ENCODE measurements around the gene SNAI1.
A peak's percentile ranks its signal among the peaks of the same experiment; 100 is the strongest.

Gene SNAI1

GRCh38 chr20:49979030-49979832 is 3.5 kb upstream of the SNAI1 start:
- no peak overlapping the region for H3K4me3 ChIP-seq (ENCODE audit: low read depth in 1 of 2, low read length in 2 of 2)
- peak; percentile 73 for DNase-seq

GRCh38 chr20:49980140-49981008 is 2.4 kb upstream of the SNAI1 start:
- Histone ChIP-seq H2AFZ (ENCODE audit: low read depth, low read length) (no peak overlapping the region), H3K9ac (ENCODE audit: low read depth, low read length) (no peak overlapping the region), H4K20me1 (ENCODE audit: insufficient read depth, low read length) (peaks cover 33% of the 10 kb centered on the region), H3K4me2 (ENCODE audit: insufficient read depth, low read length) (no peak overlapping the region), H3K4me3 (ENCODE audit: low read depth in 1 of 2, low read length in 2 of 2) (no peak overlapping the region), H3K9me3 (ENCODE audit: insufficient read depth, low read length, severe bottlenecking) (no peaks in the 10 kb centered on the region), H3K27ac (ENCODE audit: low read length) (no peak overlapping the region), H3K4me1 (ENCODE audit: insufficient read depth, low read length) (peaks cover 26% of the 10 kb centered on the region), H3K27me3 (ENCODE audit: insufficient read depth, low read length, poor library complexity) (peaks cover 26% of the 10 kb centered on the region), H3K36me3 (ENCODE audit: insufficient read depth, low read length) (no peaks in the 10 kb centered on the region), H3K79me2 (ENCODE audit: insufficient read depth, low read length) (no peaks in the 10 kb centered on the region)
- TF ChIP-seq CTCF (IDR thresholded peaks at IDR 0.05; ENCODE audit: borderline replicate concordance, extremely low read depth, low read length, poor library complexity, severe bottlenecking) = no peak
- no peak for TF ChIP-seq EZH2 (IDR thresholded peaks at IDR 0.05; ENCODE audit: borderline replicate concordance, low read depth, low read length, severe bottlenecking)
- DNase-seq (no peak), ATAC-seq (ENCODE audit: insufficient read depth, low read depth) (no peak)

More at GRCh38 chr20:49979030-49979832, 3.5 kb upstream of the SNAI1 start:
- ATAC-seq (ENCODE audit: insufficient read depth, low read depth) = peak; percentile 70
- H4K20me1 ChIP-seq (ENCODE audit: insufficient read depth, low read length) = peaks cover 33% of the 10 kb centered on the region
- peak overlapping the region; percentile 53; the same call in 1 of the 2 replicates for H2AFZ ChIP-seq (ENCODE audit: low read depth, low read length)
- H3K4me2 ChIP-seq (ENCODE audit: insufficient read depth, low read length) = peak overlapping the region; percentile 45; the same call in 1 of the 2 replicates
- no peak overlapping the region for H3K27ac ChIP-seq (ENCODE audit: low read length)
- peak; percentile 100 for TF ChIP-seq CTCF (IDR thresholded peaks at IDR 0.05; ENCODE audit: borderline replicate concordance, extremely low read depth, low read length, poor library complexity, severe bottlenecking)
- no peak for TF ChIP-seq EZH2 (IDR thresholded peaks at IDR 0.05; ENCODE audit: borderline replicate concordance, low read depth, low read length, severe bottlenecking)
- no peaks in the 10 kb centered on the region for H3K36me3 ChIP-seq (ENCODE audit: insufficient read depth, low read length)
- H3K79me2 ChIP-seq (ENCODE audit: insufficient read depth, low read length) = no peaks in the 10 kb centered on the region
- no peaks in the 10 kb centered on the region for H3K9me3 ChIP-seq (ENCODE audit: insufficient read depth, low read length, severe bottlenecking)
- H3K27me3 ChIP-seq (ENCODE audit: insufficient read depth, low read length, poor library complexity) = peaks cover 26% of the 10 kb centered on the region
- H3K4me1 ChIP-seq (ENCODE audit: insufficient read depth, low read length) = peaks cover 26% of the 10 kb centered on the region
- H3K9ac ChIP-seq (ENCODE audit: low read depth, low read length) = no peak overlapping the region

GRCh38 chr20:49981218-49982071 is 1.3 kb upstream of the SNAI1 start:
- Histone ChIP-seq H3K9me3 (ENCODE audit: insufficient read depth, low read length, severe bottlenecking) (no peaks in the 10 kb centered on the region), H2AFZ (ENCODE audit: low read depth, low read length) (no peak overlapping the region), H3K9ac (ENCODE audit: low read depth, low read length) (no peak overlapping the region), H3K4me1 (ENCODE audit: insufficient read depth, low read length) (peaks cover 26% of the 10 kb centered on the region), H3K27ac (ENCODE audit: low read length) (no peak overlapping the region), H3K4me2 (ENCODE audit: insufficient read depth, low read length) (no peak overlapping the region), H3K27me3 (ENCODE audit: insufficient read depth, low read length, poor library complexity) (peaks cover 26% of the 10 kb centered on the region), H4K20me1 (ENCODE audit: insufficient read depth, low read length) (peaks cover 33% of the 10 kb centered on the region), H3K4me3 (ENCODE audit: low read depth in 1 of 2, low read length in 2 of 2) (no peak overlapping the region), H3K36me3 (ENCODE audit: insufficient read depth, low read length) (no peaks in the 10 kb centered on the region), H3K79me2 (ENCODE audit: insufficient read depth, low read length) (no peaks in the 10 kb centered on the region)
- DNase-seq (no peak), ATAC-seq (ENCODE audit: insufficient read depth, low read depth) (no peak)
- TF ChIP-seq CTCF (IDR thresholded peaks at IDR 0.05; ENCODE audit: borderline replicate concordance, extremely low read depth, low read length, poor library complexity, severe bottlenecking) (no peak), EZH2 (IDR thresholded peaks at IDR 0.05; ENCODE audit: borderline replicate concordance, low read depth, low read length, severe bottlenecking) (no peak)

All from DND-41 (cell line).